Measurements from ENCODE around the gene CA10.

DNA sequence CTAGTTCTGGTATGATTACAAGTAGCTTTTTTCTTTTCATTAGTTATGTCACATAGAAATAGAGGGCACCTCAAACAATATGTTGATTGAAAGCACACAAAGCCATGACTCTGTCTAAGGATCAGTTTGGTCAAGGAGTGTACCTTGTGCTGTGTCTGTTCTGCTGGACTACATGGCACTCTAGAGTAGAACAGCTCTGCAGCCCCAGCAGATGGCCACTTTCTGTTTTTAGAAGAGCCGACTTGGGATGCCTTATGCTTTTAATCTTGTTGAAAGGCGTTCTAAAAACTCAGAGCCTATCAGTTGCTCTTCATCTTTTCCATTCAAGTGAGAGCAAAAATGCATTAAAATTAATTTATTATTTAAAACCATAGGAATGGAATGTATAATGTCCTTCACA lies 49.3 kb upstream of the CA10 start:
- no peak for TF ChIP-seq POLR2A (IDR thresholded peaks at IDR 0.05)
- TF ChIP-seq, protein P1, sequence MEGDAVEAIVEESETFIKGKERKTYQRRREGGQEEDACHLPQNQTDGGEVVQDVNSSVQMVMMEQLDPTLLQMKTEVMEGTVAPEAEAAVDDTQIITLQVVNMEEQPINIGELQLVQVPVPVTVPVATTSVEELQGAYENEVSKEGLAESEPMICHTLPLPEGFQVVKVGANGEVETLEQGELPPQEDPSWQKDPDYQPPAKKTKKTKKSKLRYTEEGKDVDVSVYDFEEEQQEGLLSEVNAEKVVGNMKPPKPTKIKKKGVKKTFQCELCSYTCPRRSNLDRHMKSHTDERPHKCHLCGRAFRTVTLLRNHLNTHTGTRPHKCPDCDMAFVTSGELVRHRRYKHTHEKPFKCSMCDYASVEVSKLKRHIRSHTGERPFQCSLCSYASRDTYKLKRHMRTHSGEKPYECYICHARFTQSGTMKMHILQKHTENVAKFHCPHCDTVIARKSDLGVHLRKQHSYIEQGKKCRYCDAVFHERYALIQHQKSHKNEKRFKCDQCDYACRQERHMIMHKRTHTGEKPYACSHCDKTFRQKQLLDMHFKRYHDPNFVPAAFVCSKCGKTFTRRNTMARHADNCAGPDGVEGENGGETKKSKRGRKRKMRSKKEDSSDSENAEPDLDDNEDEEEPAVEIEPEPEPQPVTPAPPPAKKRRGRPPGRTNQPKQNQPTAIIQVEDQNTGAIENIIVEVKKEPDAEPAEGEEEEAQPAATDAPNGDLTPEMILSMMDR (IDR thresholded peaks at IDR 0.05), result no peak

Data from heart left ventricle (tissue), 13 donors.